Measurements from ENCODE around the gene URI1.
"Not testable (repeated sequence)": the region's sequence is repeated elsewhere in the genome, so short reads cannot be mapped to it uniquely, and the experiment has no call there.

Gene URI1

DNA sequence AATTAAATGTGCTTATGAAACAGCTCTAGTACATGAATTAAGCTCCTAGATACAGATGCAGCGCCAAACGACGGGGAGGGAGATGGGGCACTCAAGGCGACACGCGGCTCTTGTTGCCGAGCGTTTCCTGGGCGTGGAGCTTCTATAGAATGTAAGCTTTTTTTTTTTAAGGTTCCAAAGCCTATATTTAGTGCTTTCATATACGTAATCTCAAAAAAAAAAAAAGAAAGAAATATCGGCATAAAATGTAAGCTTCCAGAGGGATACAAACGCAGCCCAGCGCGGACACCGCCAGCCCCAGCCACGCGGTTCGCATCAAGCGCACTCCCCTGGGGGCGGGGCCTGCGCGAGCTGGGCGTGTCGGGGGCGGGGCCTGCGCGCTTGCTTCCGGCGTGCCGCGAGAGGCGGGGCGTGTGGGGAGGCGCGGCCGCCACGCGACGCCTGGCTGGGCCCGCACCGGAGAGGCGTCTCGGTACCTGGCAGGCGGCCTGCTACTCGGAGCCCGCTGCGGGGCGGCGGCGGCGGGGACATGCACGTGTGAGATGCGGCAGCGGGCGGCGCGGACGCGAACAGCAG, at the start of gene URI1:
Gene URI1 (plus strand): TSS at position 412 of the 576 bp plus-strand sequence. CDS start 309 bp downstream, outside the sequence.
- peak; percentile 47 for DNase-seq

- DNase-seq: no peak
These were observed 48.3 kb upstream of the URI1 start for GRCh38 chr19:29893606-29894284.

GRCh38 chr19:29896802-29897201, 45.2 kb upstream of the URI1 start:
- no peak for DNase-seq

- DNase-seq: no peak
These were observed 44.6 kb upstream of the URI1 start for GRCh38 chr19:29897466-29897865.

DNA sequence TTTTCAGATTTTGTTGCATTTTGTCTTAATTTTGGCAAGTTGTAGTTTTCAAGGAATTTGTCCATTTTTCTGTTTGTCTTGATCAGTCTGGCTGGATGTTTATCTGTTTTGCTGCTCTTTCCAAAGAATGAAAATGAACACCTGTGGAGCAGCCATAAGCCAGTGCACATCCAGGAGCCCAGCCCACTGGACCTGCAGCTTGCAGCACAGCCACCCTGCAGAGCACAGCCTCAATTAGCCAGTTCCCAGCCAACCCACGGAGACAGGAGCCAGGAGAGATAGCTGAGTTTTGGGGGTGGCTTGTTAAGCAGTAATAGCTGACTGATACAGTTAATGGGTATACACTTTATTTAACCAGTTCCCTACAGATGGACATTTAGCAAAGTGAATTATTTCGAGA, 38.0 kb upstream of the URI1 start:
- no peak for DNase-seq

- DNase-seq: no peak
These were observed 32.8 kb upstream of the URI1 start for GRCh38 chr19:29908963-29909944.

- no peak for DNase-seq
These were observed 27.1 kb upstream of the URI1 start for GRCh38 chr19:29914933-29915332.

DNA sequence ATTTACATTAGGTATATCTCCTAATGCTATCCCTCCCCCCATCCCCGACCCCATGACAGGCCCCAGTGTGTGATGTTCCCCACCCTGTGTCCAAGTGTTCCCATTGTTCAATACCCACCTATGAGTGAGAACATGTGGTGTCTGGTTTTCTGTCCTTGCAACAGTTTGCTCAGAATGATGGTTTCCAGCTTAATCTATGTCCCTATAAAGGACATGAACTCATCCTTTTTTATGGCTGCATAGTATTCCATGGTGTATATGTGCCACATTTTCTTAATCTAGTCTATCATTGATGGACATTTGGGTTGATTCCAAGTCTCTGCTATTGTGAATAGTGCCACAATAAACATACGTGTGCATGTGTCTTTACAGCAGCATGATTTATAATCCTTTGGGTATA, 26.2 kb upstream of the URI1 start:
- not testable (repeated sequence) for DNase-seq

DNA sequence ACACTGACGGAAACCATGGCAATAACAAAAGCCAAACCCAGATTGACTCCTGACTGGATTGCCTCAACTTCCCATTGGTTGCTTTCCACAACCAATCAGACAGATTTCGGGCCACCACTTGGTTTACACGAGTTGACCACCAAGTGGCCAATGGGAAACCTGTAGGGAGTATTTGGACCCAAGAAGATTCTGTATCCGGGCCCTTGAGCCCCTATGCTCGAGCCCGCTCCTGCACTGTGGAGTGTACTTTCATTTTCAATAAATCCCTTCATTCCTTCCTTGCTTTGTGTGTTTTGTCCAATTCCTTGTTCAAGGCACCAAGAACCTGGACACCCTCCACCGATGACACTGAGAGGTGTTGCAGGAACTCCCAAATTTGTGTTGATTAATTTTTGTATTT, 24.1 kb upstream of the URI1 start:
- DNase-seq: no peak

DNA sequence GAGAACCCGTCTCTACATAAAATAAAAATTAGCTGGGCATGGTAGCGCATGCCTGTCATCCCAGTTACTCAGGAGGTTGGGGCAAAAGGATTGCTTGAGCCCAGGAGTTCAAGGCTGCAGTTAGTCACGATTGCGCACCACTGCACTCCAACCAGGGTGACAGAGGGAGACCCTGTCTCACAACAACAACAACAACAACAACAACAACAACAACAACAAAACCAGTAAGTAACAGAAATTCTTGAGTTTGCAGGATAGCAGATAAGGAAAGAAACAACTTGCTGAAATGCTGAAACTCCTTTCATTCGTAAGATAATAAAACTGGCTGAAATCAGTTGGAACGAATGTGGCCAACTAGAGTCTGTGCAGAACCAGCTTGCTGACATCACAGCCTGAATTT, 23.1 kb upstream of the URI1 start:
- DNase-seq: no peak

DNA sequence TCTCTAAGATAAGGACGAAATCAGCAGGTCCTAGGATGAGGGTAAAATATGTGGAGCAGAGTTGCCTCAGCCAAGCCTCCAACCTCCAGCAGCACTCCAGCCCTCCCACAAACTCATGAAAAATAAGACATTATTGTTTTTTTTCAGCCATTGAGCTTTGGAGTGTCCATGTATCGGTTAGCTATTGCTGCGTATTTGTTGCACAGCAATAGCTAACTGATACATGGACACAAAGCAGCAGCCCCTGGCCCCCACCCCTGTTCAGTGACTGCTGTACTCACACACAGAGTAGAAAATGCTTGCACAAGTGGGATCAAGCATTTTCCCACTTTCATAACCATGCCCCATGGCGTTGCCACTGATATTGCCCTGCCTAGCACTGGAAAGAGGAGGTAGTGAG, 19.1 kb upstream of the URI1 start:
- DNase-seq: no peak

DNA sequence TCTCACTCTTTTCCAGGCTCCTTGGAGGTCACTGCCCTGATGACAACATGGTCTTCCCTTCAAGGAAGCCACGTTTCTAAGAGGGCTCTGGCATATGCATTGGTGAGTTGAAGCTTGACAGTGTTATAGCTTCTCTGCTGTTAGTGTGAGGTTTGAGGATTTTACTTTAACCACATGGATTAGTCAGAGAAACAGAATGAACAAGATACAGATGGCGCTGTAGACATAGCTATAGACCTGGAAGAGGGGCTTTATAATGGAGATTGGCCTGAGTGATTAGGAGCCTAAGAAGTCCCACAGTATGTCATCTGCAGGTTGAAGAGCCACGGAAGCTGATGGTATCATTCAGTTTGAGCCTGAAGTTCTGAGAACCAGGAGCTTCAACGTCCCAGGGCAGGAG, 18.4 kb upstream of the URI1 start:
- DNase-seq: no peak

DNA sequence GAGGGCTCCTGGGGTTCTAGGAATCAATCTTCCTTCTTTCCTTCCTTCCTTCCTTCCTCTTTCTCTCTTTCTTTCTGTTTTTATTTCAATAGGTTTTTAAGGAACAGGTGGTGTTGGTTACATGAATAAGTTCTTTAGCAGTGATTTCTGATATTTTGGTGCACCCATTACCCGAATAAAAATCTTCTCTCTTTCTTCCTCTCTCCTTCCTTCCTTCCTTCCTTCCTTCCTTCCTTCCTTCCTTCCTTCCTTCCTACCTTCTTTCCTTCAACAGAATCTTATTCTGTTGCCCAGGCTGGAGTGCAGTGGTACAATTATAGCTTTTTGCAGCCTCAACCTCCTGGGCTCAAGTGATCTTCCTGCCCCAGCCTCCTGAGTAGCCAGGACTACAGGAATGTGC, 16.0 kb upstream of the URI1 start:
- no peak for DNase-seq

DNA sequence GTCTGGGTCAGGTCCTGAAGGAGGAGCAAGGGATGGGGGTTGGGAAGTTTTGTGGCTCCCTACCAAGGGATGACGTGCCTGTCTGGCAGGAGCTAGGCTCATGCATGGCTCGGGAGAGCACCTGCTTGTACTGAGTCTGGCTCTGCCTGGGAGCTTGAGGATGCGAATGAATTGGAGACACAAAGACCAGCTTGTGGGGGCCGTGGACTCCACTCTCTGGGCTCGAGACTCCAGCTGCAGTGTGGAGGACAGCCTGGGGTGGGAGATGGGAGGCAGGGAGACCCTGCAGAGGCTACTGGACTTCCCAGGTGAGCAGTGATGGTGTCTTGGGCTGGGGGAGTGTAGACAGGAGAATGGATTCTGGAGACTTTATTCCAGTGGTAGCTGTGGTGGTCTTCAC, 15.2 kb upstream of the URI1 start:
- DNase-seq: no peak

DNA sequence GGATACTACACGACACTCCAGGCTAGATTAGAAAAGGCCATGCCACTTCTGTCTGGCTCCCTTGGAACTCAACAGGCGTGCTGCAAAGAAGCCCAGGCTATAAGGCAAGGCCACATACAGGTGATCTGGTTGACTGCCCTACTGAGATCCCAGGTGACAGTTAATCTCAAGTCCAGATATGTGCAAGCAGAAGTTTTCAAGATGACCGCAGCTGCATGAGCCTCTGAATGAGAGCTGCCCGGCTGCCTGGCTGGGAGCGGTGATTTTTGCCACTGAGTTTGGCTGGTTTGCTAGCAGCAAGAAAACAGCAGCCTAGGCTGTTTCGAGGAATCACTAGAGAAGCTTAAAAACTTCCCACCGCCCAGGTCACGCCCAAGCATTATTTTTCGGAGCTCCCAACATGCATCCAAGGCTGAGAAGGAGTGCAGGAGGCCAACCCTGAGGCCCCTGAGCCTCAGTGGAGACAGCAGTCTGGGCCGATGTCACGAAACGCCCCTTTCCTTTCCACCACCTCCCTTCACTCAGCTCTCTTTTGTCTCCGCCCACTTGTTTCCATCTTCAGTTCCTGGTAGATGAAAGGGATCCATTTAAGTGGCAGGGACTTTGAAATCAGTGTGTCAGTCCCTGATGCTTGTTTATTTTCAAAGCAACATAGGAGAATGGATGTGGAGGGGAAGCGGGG, 14.0 kb upstream of the URI1 start:
- DNase-seq: no peak

- no peak for DNase-seq
These were observed 13.2 kb upstream of the URI1 start for GRCh38 chr19:29928831-29929230.

DNA sequence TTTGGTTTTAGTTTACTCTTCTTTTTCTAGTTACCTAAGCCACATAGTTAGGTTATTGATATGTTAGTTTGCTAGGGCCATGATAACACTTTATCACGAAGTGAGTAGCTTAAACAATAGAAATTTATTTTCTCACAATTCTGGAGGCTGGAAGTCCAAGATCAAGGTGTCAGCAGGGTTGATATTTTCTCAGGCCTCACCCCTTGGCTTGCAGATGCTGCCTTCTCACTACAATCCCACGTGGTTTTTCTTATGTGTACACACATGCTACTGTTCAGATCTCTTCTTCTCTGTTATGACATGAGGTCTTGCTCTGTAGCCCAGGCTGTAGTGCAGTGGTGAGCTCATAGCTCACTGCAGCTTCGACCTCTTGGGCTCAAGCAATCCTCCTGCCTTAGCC, 7.8 kb upstream of the URI1 start:
- DNase-seq: no peak

- no peak for DNase-seq
These were observed 7.3 kb upstream of the URI1 start for GRCh38 chr19:29934781-29935180.

- no peak for DNase-seq
These were observed 5.6 kb upstream of the URI1 start for GRCh38 chr19:29936409-29936808.

- no peak for DNase-seq
These were observed 2.4 kb upstream of the URI1 start for GRCh38 chr19:29939628-29940027.

GRCh38 chr19:29940971-29941585, 961 bp upstream of the URI1 start:
- no peak for DNase-seq

DNA sequence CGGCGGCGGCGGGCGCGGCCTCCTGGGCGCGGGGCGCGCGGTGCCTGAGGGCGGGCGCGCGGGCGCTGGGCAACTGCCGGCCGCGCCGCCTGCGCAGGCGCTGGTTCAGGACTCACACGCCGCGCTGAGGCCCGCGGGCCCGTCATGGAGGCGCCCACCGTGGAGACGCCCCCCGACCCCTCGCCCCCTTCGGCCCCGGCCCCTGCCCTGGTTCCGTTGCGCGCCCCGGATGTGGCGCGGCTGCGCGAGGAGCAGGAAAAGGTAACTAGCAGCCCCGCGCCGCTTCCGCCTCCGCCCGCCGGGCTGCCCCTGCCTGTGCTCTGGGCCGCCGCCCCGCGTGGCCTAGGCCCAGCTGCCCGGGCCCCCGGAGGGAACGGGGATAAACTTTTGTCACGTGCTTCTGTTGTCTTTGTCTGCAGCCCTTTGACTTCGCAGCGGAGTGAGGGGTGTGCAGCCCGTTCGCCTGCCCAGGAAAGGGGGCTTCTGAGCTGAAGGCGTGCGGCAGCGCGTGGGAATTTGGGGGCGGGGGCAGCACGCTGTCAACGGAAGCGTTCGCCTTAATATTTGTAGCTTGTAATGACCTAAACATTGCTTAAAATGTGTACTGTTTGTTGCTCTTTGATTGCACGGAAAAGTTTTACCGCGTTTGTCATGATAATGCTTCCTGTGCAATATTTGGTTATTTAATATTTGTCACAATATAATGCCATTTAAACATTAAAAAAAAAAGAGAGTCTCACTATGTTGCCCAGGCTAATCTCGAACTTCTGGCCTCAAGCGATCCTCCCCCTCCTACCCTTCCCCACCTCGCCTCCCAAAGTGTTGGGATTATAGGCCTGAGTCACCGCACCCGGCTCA, 594 bp downstream of the URI1 start:
- DNase-seq: no peak
